GM12878 (cell line): ENCODE results near the gene PRPS2. TPM values are rescaled to one million over a fixed set of nuclear protein-coding genes. Genes with fewer than 3 reads are reported as not detected.

Experiments used
- ATAC-seq: fragments of 200-7000 bp; cut with Tn5 transposase; 3 replicates; pipeline ENCODE4 v1.9.1; 2020; ENCODE audit warnings: mild to moderate bottlenecking, moderate library complexity
- BruUV-seq: library from RNA; stranded (reverse); fragments of 400-500 nt; replicated peaks from 2 replicates; lab custom pipeline; 2021; lab: Mats Ljungman, UMichigan
- CTCF ChIA-PET: fragments of 300-600 bp; sonication (Branson Sonifier 250); formaldehyde crosslinking; extraction: SDS; loops from one replicate; lab custom pipeline; 2021; ENCODE audit warnings: inconsistent platforms; lab: Yijun Ruan, JAX
- POLR2A ChIA-PET: fragments of 350-600 bp; formaldehyde crosslinking; extraction: SDS; loops from one replicate; lab custom pipeline; 2021; ENCODE audit warnings: inconsistent platforms; lab: Charles Lee
- RAD21 ChIA-PET: fragments of 300-600 bp; sonication (Branson Sonifier 250); formaldehyde crosslinking; loops from one replicate; lab custom pipeline; 2023; ENCODE audit warnings: antibody characterized with exemption; ENCODE audit not compliant: unreplicated experiment; lab: Charles Lee
- SMC1A ChIA-PET: fragments of 300-600 bp; sonication (Branson Sonifier 250); formaldehyde crosslinking; loops from one replicate; lab custom pipeline; 2023; ENCODE audit not compliant: unreplicated experiment, uncharacterized antibody; lab: Charles Lee
- DNase-seq: peaks from one replicate; pipeline ENCODE4 v3.0.0-alpha.2; 2011; ENCODE audit warnings: low read depth, low spot score
- FAIRE-seq: peaks from 3 replicates; lab custom pipeline; 2011; peaks lifted over from hg19 to GRCh38; lab: Jason Lieb, UNC
- H2AFZ ChIP-seq: 2 replicates; pipeline ENCODE4 v1.6.0; 2011; ENCODE audit warnings: low read depth, low read length, control low read depth; ENCODE audit not compliant: control insufficient read depth
- H3K27ac ChIP-seq: 2 replicates; pipeline ENCODE4 v1.5.1; 2011; ENCODE audit warnings: control low read depth; ENCODE audit not compliant: control insufficient read depth, insufficient read depth
- H3K27me3 ChIP-seq, 2 experiments: replicated peaks in 1 of 2; 2 replicates each; pipeline versions ENCODE4 v1.6.0 to v1.6.1; 2011; ENCODE audit warnings: low read length in 1 of 2; ENCODE audit not compliant: control insufficient read depth in 2 of 2, insufficient read depth in 2 of 2
- H3K36me3 ChIP-seq, 2 experiments: 2 replicates each; pipeline ENCODE4 v1.5.1; 2011; ENCODE audit warnings: low read length in 1 of 2; ENCODE audit not compliant: control insufficient read depth in 2 of 2, insufficient read depth in 2 of 2
- H3K4me1 ChIP-seq: 2 replicates; pipeline ENCODE4 v1.6.1; 2011; ENCODE audit warnings: mild to moderate bottlenecking, low read length, moderate library complexity, mixed read lengths; ENCODE audit not compliant: control insufficient read depth, insufficient read depth
- H3K4me2 ChIP-seq: 2 replicates; pipeline ENCODE4 v1.6.0; 2011; ENCODE audit warnings: control low read depth; ENCODE audit not compliant: control insufficient read depth, insufficient read depth
- H3K4me3 ChIP-seq: fragments of 200-600 bp; sonication (generic); 2 replicates; pipeline ENCODE4 v1.5.1; 2016
- H3K79me2 ChIP-seq: 2 replicates; pipeline ENCODE4 v1.6.0; 2011; ENCODE audit warnings: low read length; ENCODE audit not compliant: control insufficient read depth, insufficient read depth
- H3K9ac ChIP-seq: 2 replicates; pipeline ENCODE4 v1.8.0; 2011; ENCODE audit warnings: low read length, control low read depth, mixed read lengths; ENCODE audit not compliant: control insufficient read depth, insufficient read depth
- H3K9me3 ChIP-seq: replicated peaks from 3 replicates; pipeline ENCODE4 v1.5.1; 2011; ENCODE audit warnings: mild to moderate bottlenecking, low read length; ENCODE audit not compliant: control insufficient read depth, insufficient read depth
- H4K20me1 ChIP-seq: 2 replicates; pipeline ENCODE4 v1.6.0; 2011; ENCODE audit not compliant: control insufficient read depth, insufficient read depth
- E4F1 ChIP-seq: fragments of 450-650 bp; IDR thresholded peaks from 2 replicates; pipeline ENCODE4 v1.6.1; 2018; ENCODE audit warnings: borderline replicate concordance, mild to moderate bottlenecking; ENCODE audit not compliant: partially characterized antibody
- ETV6 ChIP-seq, 2 experiments: fragments of 450-650 bp in 1 of 2; IDR thresholded peaks in 1 of 2; conservative IDR thresholded peaks in 1 of 2; 2 replicates each; pipeline ENCODE4 v1.6.1; 2014; ENCODE audit warnings: antibody characterized with exemption in 1 of 2, borderline replicate concordance in 1 of 2, low read depth in 1 of 2, mild to moderate bottlenecking in 1 of 2, moderate library complexity in 1 of 2
- LARP7 ChIP-seq: fragments of 450-650 bp; IDR thresholded peaks from 2 replicates; pipeline ENCODE4 v1.6.1; 2017; ENCODE audit warnings: mild to moderate bottlenecking
- MAX ChIP-seq: IDR thresholded peaks from 2 replicates; pipeline ENCODE4 v1.6.1; 2012; ENCODE audit warnings: low read depth, low read length, improper control_type of control experiment
- MTA2 ChIP-seq: fragments of 450-650 bp; IDR thresholded peaks from 2 replicates; pipeline ENCODE4 v1.6.1; 2016; ENCODE audit warnings: low read depth, mild to moderate bottlenecking, moderate library complexity
- NR2F1 ChIP-seq: fragments of 450-650 bp; conservative IDR thresholded peaks from 2 replicates; pipeline ENCODE4 v1.6.1; 2017; ENCODE audit warnings: mild to moderate bottlenecking
- POLR2A ChIP-seq: IDR thresholded peaks from 2 replicates; pipeline ENCODE4 v1.6.1; 2011; ENCODE audit warnings: low read depth, mild to moderate bottlenecking, low read length
- SMAD5 ChIP-seq: IDR thresholded peaks from 2 replicates; pipeline ENCODE4 v1.6.1; 2016; ENCODE audit warnings: antibody characterized with exemption, low read depth
- SPI1 ChIP-seq: IDR thresholded peaks from 2 replicates; pipeline ENCODE4 v1.6.1; 2011; ENCODE audit warnings: low read depth, mild to moderate bottlenecking, low read length, moderate library complexity, borderline replicate concordance; ENCODE audit not compliant: insufficient read depth
- ZNF592 ChIP-seq: fragments of 450-650 bp; IDR thresholded peaks from 2 replicates; pipeline ENCODE4 v1.6.1; 2017; ENCODE audit warnings: mild to moderate bottlenecking, moderate library complexity
- WGBS: methylation state at CpG from one replicate; pipeline ENCODE4 v1.1.6; 2016; ENCODE audit warnings: low lambda C conversion rate; ENCODE audit not compliant: insufficient replicate concordance, insufficient coverage; ENCODE audit errors: missing lambda C conversion rate; 5-methylcytosine and 5-hydroxymethylcytosine counted together
- in situ Hi-C: fragments of 300-500 bp; cut with MboI; formaldehyde crosslinking; loops from 9 replicates; pipeline ENCODE4 v1.14.3; 2018; ENCODE audit warnings: mixed read lengths
- intact Hi-C: fragments of 100-400 bp; cut with micrococcal nuclease; formaldehyde crosslinking; loops from one replicate; pipeline ENCODE4 v1.14.2; 2022; ENCODE audit not compliant: unreplicated experiment
- polyA plus RNA-seq, 11 experiments: library from polyadenylated mRNA; depleted of rRNA in 4 of 11; unstranded in 6 of 11; stranded (reverse) in 5 of 11; fragments of >200 nt; fragmentation: Nextera tagmentation in 4 of 11; fragmentation: Illumina TruSeq in 1 of 11; extraction: Ambion mirVana in 4 of 11; extraction: Trizol in 1 of 11; gene quantifications; 1 replicate in 1 of 11; 2 replicates in 10 of 11; pipeline versions ENCODE4 v1.2.1 to v1.2.3, GENCODE V29; 2011 to 2016; ENCODE audit warnings: inconsistent platforms in 2 of 11, missing spikeins in 2 of 11, low read depth in 1 of 11
- total RNA-seq, 4 experiments: library from RNA; depleted of rRNA in 3 of 4; stranded (reverse); fragments of >200 nt in 3 of 4; fragmentation: Illumina TruSeq in 1 of 4; extraction: Trizol in 1 of 4; gene quantifications; 2 replicates each; pipeline versions ENCODE4 v1.2.1 to v1.2.3, GENCODE V29; 2013 to 2021
- TF ChIP-seq, protein P1 (sequence below): IDR thresholded peaks from 2 replicates; pipeline ENCODE4 v1.6.1; 2012; ENCODE audit warnings: low read depth, low read length, improper control_type of control experiment

PRPS2 gene
- total and polyA plus RNA-seq, 10 of the 15 experiments (the other 5 are each of a cell fraction or from before 2014, with no cell fraction given): 44.1 to 102 (median 58.2) TPM

GRCh38 chrX:12798601-12799000, 7.4 kb downstream of the PRPS2 start:
- ChIA-PET RAD21 (interaction anchor here (0.6 kb wide), 1 partner anchor 43 kb away, joined by 3 read pairs; no protein-coding TSS in a partner anchor), SMC1A (interaction anchor here (0.8 to 1.2 kb wide), 2 partner anchors 102 to 105 kb away, joined by 3 to 4 read pairs; no protein-coding TSS in a partner anchor), POLR2A (interaction anchor here (0.6 kb wide), 1 partner anchor 954 kb away, joined by 3 read pairs; no protein-coding TSS in a partner anchor), CTCF (interaction anchor here (0.8 kb wide), 1 partner anchor 16 kb away, joined by 3 read pairs; no protein-coding TSS in a partner anchor)
- Histone ChIP-seq H3K9ac (no peak overlapping the region), H3K79me2 (peaks cover 9% of the 10 kb centered on the region), H4K20me1 (no peaks in the 10 kb centered on the region), H3K4me3 (no peak overlapping the region), H3K4me1 (no peaks in the 10 kb centered on the region), H3K36me3 (peaks cover 1 to 3% of the 10 kb centered on the region in 2 experiments; a peak in 3 of 4 replicates), H3K4me2 (no peak overlapping the region), H3K27me3 (no peaks in the 10 kb centered on the region), H3K27ac (no peak overlapping the region), H3K9me3 (no peaks in the 10 kb centered on the region; the same call in 2 of the 3 replicates), H2AFZ (no peak overlapping the region)
- in situ Hi-C loops: no loop called here
- no TSS peak for BruUV-seq
- TF ChIP-seq SPI1 (no peak), ETV6 (conservative IDR thresholded peaks at IDR 0.05 in 1 of 2, IDR thresholded peaks at IDR 0.05 in 1 of 2; ENCODE audit: borderline replicate concordance in 1 of 2, low read depth in 1 of 2) (no peak), NR2F1 (no peak), POLR2A (no peak), LARP7 (no peak), MAX (no peak), E4F1 (no peak), MTA2 (no peak), SMAD5 (no peak), ZNF592 (no peak)
- TF ChIP-seq, protein P1, sequence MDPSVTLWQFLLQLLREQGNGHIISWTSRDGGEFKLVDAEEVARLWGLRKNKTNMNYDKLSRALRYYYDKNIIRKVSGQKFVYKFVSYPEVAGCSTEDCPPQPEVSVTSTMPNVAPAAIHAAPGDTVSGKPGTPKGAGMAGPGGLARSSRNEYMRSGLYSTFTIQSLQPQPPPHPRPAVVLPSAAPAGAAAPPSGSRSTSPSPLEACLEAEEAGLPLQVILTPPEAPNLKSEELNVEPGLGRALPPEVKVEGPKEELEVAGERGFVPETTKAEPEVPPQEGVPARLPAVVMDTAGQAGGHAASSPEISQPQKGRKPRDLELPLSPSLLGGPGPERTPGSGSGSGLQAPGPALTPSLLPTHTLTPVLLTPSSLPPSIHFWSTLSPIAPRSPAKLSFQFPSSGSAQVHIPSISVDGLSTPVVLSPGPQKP: no peak
- DNase-seq (no peak), FAIRE-seq (no peak), ATAC-seq (no peak)
- intact Hi-C loops: no loop called here
- 75% methylated on average over 3 of the region's 3 CpGs for WGBS
